Activated T-helper 1 cell treated with anti-CD3 and anti-CD28 coated beads, Interleukin-2, amount 50 U/mL, for 16 hours (primary cell): ENCODE data around the gene TM9SF3.

ENCODE experiments used
- DNase-seq, 2 donors: peaks; one replicate each; pipeline ENCODE4 v3.0.0-alpha.2; 2020; ENCODE audit warnings: low read depth in 1 of 2, low spot score in 1 of 2

The TM9SF3 gene

GRCh38 chr10:96473866-96474265, 112.9 kb downstream of the TM9SF3 start:
- DNase-seq, result no peak

DNA sequence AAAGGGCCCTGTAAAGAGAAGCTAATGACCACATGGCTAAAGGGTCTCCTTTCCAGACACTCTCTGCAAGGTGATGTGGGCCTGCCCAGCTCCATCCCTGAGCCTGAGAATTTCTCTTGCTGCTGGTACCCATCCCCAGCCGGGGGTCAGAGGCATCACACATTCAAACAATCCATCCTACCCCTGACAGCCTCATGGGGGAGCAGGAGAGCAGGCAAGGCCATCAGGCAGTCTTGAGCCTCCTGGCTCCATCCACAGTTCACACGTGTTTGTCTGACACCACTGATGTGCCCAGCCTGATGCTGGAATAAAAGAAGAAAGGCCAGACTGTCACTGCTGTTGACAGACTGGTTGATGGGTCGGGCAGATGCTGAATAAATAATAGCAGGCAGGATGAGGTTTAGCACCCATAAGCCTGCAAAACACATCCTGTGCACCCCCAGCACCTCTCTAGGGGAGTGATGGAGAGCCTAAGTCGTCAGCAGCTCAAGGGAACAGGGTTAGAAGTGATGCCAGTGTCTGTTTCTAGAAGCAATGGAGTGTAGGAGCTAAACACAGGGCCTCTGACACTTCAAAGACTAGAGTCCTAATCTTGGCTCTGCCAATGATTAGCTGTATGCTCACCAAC, 116.6 kb downstream of the TM9SF3 start:
- DNase-seq, result no peak

- DNase-seq, result no peak
Observed at GRCh38 chr10:96468845-96469244, 118.0 kb downstream of the TM9SF3 start.
